Central memory CD4-positive, alpha-beta T cell (primary cell): ENCODE measurements around the gene MCC.

Experiments used
- DNase-seq: peaks from one replicate; pipeline ENCODE4 v3.0.0; 2022

The MCC gene

GRCh38 chr5:113218200-113218599 lies 270.1 kb downstream of the MCC start:
- no peak for DNase-seq

GRCh38 chr5:113217619-113218184 lies 270.6 kb downstream of the MCC start:
- DNase-seq, result no peak

- no peak for DNase-seq
Measured at GRCh38 chr5:113216545-113216944, 271.7 kb downstream of the MCC start.

GRCh38 chr5:113215401-113216060 lies 272.7 kb downstream of the MCC start:
- no peak for DNase-seq

- no peak for DNase-seq
Measured at GRCh38 chr5:113214606-113215323, 273.5 kb downstream of the MCC start.

GRCh38 chr5:113213551-113214425 lies 274.5 kb downstream of the MCC start:
- DNase-seq, result no peak

GRCh38 chr5:113212244-113212920 lies 275.9 kb downstream of the MCC start:
- no peak for DNase-seq

GRCh38 chr5:113209498-113209897 lies 278.8 kb downstream of the MCC start:
- DNase-seq, result no peak

GRCh38 chr5:113205807-113206206 lies 282.4 kb downstream of the MCC start:
- no peak for DNase-seq

GRCh38 chr5:113205323-113205722 lies 282.9 kb downstream of the MCC start:
- DNase-seq, result no peak

GRCh38 chr5:113204525-113205161 lies 283.6 kb downstream of the MCC start:
- no peak for DNase-seq

- no peak for DNase-seq
Measured at GRCh38 chr5:113203916-113204315, 284.3 kb downstream of the MCC start.

- no peak for DNase-seq
Measured at GRCh38 chr5:113202746-113203716, 285.2 kb downstream of the MCC start.

GRCh38 chr5:113202287-113202686 lies 286.0 kb downstream of the MCC start:
- no peak for DNase-seq

GRCh38 chr5:113201715-113202114 lies 286.5 kb downstream of the MCC start:
- DNase-seq, result no peak

- DNase-seq, result no peak
Measured at GRCh38 chr5:113199122-113199905, 288.9 kb downstream of the MCC start.

- no peak for DNase-seq
Measured at GRCh38 chr5:113197456-113198200, 290.6 kb downstream of the MCC start.

- no peak for DNase-seq
Measured at GRCh38 chr5:113195771-113196170, 292.5 kb downstream of the MCC start.

- DNase-seq, result no peak
Measured at GRCh38 chr5:113195251-113195650, 293.0 kb downstream of the MCC start.
